CD4-positive, alpha-beta T cell treated with Interleukin-2 at 100 ng/mL for 4 hours (primary cell): ENCODE results near the gene REV3L.
A peak's percentile ranks its signal among the peaks of the same experiment; 100 is the strongest.

ENCODE experiments used
- DNase-seq: peaks from one replicate; pipeline ENCODE4 v3.0.0-alpha.2; 2020; ENCODE audit warnings: low spot score

The REV3L gene

DNA sequence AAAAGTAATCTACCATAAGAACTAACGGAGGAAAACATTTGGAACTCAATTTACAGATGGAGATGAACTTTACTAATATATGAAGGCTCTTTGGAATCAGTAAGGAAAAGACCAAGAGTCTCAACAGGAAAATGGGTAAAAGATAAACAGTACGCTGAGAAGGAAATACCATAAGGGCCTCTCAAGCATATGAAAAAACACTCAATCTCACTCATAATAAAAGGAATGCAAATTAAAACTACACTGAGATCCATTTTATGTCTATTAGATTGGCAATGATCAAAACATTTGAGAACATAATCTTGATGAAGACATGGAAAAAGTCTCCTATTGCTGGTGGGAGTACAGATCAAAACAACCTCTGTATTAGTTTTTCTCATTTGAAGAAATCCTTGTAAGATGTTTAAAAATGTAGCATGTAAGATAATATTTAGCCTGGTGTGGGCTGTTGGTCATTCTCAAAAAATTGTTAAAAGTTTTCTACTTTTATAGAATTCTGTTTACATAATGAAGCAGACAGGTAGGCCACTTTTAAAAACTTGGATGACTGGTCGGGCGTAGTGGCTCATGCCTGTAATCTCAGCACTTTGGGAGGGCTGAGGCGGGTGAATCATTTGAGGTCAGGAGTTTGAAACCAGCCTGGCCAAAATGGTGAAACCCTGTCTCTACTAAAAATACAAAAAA, 14.5 kb downstream of the REV3L start:
- DNase-seq, result no peak

GRCh38 chr6:111464184-111464583, 18.8 kb downstream of the REV3L start:
- DNase-seq, result no peak

DNA sequence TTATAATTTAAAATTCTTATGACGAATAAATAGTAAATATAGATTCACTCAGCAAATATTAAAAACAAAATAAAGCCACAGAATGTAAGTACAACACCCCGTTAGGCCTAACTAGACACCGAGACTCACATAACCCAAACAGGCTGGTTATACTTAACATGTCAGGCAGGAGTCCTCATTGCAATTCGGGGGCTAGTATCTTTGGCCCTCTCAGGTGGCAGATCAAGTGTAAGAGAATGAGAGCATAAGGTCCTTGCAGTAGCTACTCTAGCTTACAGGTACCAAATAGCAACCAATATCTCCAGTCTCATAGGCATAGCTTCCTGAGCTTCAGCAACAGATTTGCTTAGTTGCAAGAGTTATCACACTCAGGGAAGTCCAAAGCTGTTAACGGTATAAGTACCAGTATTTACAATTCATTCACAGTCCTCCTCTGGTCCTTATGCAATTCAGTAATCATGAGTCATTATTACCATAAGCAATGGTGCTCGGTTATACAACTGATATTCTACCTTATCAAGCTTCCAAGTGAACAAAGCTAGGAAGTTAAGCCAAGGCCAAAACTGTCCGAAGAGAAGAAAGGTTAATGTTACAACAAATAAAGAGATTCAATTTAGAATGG, 20.1 kb downstream of the REV3L start:
- no peak for DNase-seq

GRCh38 chr6:111461860-111462259, 21.2 kb downstream of the REV3L start:
- DNase-seq, result peak; percentile 18

GRCh38 chr6:111458670-111459232, 24.3 kb downstream of the REV3L start:
- DNase-seq, result no peak

GRCh38 chr6:111456208-111456607, 26.8 kb downstream of the REV3L start:
- DNase-seq, result no peak

- DNase-seq, result no peak
These were observed 32.4 kb downstream of the REV3L start for GRCh38 chr6:111450636-111451035.

DNA sequence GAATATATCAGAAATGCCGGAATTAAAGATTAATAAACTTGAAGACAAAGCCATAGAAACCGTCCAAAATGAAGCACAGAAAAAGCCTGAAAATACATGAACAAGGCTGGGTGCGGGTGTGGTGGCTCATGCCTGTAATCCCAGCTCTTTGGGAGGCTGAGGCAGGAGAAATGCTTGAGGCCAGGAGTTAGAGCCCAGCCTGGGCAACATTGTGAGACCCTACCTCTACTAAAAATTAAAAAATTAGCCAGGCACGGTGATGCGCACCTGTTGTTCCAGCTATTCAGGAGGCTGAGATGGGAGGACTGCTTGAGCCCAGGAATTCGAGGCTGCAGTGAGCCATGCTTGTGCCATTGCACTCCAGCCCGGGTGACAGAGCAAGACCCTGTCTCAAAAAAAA, 32.9 kb downstream of the REV3L start:
- DNase-seq, result no peak

DNA sequence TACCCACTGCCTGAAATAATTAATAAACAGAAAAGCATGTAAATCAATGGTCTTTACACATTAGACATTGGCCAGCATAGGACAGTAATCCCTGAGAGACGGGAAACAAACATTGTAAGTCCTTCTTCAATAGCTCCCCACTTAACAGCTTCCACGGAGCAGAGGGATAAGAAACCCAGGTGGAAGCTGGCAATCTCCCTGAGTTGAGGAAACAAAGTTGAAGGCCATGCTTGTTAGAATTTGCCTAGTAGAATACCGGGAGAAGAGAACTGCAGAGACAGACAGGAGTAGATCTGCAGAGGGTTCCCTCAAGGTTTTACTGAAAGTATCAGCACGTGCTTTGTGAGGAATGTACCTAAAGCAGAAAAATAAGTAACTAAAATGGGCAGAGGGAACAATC, 33.9 kb downstream of the REV3L start:
- DNase-seq, result no peak

GRCh38 chr6:111447051-111447450, 36.0 kb downstream of the REV3L start:
- no peak for DNase-seq

GRCh38 chr6:111445861-111446267, 37.2 kb downstream of the REV3L start:
- no peak for DNase-seq

DNA sequence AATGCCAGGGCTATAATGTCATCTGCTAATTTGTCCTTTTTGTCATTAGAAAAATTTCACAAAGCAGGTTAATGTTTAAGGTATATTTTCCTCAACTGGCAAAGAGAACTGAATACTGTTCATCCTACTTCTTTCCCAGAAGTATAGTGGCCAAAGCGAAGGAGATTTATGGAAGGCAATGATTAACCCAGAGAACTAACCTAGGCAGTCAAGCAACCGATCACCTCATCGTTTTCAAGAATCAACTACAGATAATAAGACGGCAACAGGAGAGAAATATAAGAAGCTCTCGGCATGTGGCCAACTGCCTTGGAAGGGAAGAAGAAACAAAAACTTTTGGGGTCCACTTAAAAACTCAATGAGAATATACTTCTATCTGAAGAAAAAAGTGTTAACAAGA, 38.2 kb downstream of the REV3L start:
- no peak for DNase-seq

DNA sequence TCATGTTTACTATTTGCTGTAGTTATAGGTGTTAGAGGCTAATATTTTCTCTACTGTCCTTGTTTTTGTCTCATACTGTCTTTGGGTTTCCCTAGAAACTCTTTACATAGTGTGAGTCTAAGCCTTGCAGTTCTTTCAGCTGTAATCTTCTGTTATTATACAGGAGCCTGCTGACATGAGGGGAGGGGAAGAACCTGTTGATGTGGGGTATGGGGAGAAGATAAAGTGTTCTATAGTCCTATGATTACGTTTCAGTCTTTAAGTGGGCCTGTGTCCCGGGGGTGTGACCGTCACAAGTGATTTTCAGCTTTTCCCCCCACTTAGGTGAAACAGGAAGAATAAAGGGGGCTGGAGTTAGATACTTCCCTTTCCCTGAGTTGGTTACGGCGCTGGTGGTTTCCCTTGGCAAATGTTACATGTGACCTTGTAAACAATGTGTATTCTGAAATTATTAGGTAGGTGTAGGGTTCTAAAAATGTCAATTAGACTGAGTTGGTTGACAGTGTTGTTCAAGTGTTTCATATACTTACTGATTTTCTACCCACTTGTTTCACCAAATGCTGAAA, 41.3 kb downstream of the REV3L start:
- no peak for DNase-seq

GRCh38 chr6:111439171-111439570, 43.8 kb downstream of the REV3L start:
- DNase-seq, result no peak

GRCh38 chr6:111437573-111437972, 45.4 kb downstream of the REV3L start:
- no peak for DNase-seq

GRCh38 chr6:111432511-111432910, 50.5 kb downstream of the REV3L start:
- no peak for DNase-seq

GRCh38 chr6:111430605-111431376, 52.2 kb downstream of the REV3L start:
- DNase-seq, result no peak

GRCh38 chr6:111429571-111429970, 53.4 kb downstream of the REV3L start:
- DNase-seq, result no peak

- no peak for DNase-seq
These were observed 54.2 kb downstream of the REV3L start for GRCh38 chr6:111428811-111429210.

DNA sequence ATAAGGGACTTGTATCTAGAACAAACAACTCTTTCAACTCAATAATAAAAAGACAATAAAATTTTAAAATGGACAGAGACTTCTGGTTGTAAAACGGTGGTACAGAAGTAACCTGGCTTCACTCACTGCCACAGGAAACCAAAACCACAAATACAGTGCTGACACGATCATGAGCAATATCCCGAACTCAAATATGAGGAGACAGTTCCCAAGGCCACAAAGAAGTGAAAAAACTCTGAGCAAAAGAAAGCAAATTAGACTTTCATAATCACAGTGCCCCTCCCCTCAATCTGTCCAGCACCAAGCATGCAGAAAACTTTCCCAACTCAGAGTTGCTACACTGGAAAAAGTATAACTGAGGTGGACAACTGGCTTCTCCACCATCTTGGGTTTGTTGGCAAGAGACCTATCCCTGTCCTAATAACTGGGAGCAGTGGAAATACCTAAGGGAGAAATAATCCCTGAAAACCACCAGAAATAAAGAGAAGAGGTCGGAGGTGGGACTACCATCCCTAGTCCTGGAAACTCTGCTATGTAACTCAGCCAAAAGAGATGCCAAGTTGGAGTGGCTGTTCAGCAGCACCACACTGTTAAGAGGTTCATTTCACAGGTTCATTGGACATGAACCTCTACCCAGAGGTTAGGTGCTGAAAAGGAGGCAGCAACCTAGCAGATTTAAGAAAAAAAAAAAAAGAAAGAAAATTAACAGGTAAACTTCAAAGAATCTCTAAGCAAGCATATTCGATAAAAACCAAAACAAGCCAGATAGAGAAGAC, 55.5 kb downstream of the REV3L start:
- DNase-seq, result peak; percentile 43

DNA sequence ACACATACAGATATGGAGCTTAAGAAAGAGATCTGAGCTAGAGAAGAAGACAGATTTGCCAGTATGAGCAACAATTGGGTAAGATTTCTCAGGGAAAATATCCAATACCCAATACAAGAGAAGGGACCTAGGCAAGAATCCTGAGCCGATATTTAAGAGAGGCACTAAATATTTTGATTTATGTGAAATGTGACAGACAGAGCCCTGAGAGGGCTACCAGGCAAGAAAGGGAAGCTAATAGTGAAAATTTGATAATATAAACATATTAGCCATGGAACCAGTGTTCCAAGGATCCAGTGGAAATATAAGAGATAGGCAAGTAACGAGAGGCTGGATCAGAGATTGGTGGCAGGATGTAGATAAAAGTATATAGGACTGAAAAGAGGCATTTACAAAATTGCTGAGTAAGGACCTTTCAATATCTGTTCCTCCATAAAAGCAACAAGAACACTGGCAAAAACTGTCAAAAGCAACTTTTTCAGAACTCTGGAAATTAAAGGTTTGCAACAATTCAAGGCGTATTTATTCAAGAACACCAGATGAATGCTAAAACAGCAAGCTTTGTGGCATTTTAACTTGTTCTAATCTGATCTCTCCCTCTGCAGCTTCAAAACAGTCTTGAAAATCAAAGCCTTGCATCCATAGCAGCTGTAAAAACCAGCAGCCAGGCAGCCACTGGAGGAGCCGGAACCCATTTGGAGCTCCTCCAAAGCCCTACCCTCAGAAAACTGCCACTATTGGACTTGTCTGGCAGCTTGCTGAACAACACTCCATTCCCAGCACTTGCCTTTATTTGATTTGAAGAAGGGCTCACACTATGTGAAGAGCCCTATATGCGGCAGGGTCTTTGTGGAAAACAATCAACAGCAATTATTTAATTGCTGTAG, 58.8 kb downstream of the REV3L start:
- no peak for DNase-seq
